ENCODE results near the gene CCDC178.

DNA sequence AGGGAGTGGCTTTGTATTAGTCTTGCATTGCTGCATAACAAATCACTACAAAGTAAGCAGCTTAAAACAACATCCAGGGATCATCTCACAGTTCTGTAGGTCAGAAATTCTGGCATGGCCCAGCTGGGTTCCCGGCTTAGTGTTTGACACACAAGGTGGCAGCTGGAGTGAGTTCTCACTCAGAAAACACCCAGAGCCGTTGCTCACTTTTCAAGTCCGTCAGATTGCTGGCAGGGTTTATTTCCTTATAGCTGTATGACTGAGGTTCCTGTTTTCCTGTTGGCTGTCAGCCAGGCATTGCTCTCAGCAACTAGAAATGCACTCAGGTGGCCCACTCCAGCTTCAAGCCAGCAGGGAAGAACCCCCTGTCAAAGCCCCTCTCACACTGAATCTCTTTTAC lies 324.1 kb downstream of the CCDC178 start:
- TF ChIP-seq, protein P1, sequence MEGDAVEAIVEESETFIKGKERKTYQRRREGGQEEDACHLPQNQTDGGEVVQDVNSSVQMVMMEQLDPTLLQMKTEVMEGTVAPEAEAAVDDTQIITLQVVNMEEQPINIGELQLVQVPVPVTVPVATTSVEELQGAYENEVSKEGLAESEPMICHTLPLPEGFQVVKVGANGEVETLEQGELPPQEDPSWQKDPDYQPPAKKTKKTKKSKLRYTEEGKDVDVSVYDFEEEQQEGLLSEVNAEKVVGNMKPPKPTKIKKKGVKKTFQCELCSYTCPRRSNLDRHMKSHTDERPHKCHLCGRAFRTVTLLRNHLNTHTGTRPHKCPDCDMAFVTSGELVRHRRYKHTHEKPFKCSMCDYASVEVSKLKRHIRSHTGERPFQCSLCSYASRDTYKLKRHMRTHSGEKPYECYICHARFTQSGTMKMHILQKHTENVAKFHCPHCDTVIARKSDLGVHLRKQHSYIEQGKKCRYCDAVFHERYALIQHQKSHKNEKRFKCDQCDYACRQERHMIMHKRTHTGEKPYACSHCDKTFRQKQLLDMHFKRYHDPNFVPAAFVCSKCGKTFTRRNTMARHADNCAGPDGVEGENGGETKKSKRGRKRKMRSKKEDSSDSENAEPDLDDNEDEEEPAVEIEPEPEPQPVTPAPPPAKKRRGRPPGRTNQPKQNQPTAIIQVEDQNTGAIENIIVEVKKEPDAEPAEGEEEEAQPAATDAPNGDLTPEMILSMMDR (IDR thresholded peaks at IDR 0.05; ENCODE audit: insufficient read depth, low read length), result no peak
- TF ChIP-seq POLR2AphosphoS5 (IDR thresholded peaks at IDR 0.05; ENCODE audit: low read depth), result no peak
- peak; percentile 36; the same call in 1 of the 2 replicates for TF ChIP-seq SPI1 (IDR thresholded peaks at IDR 0.05; ENCODE audit: borderline replicate concordance, low read depth)
- TF ChIP-seq, protein P2, sequence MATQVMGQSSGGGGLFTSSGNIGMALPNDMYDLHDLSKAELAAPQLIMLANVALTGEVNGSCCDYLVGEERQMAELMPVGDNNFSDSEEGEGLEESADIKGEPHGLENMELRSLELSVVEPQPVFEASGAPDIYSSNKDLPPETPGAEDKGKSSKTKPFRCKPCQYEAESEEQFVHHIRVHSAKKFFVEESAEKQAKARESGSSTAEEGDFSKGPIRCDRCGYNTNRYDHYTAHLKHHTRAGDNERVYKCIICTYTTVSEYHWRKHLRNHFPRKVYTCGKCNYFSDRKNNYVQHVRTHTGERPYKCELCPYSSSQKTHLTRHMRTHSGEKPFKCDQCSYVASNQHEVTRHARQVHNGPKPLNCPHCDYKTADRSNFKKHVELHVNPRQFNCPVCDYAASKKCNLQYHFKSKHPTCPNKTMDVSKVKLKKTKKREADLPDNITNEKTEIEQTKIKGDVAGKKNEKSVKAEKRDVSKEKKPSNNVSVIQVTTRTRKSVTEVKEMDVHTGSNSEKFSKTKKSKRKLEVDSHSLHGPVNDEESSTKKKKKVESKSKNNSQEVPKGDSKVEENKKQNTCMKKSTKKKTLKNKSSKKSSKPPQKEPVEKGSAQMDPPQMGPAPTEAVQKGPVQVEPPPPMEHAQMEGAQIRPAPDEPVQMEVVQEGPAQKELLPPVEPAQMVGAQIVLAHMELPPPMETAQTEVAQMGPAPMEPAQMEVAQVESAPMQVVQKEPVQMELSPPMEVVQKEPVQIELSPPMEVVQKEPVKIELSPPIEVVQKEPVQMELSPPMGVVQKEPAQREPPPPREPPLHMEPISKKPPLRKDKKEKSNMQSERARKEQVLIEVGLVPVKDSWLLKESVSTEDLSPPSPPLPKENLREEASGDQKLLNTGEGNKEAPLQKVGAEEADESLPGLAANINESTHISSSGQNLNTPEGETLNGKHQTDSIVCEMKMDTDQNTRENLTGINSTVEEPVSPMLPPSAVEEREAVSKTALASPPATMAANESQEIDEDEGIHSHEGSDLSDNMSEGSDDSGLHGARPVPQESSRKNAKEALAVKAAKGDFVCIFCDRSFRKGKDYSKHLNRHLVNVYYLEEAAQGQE (IDR thresholded peaks at IDR 0.05; ENCODE audit: insufficient replicate concordance, low read depth), result no peak
- TF ChIP-seq GABPA (IDR thresholded peaks at IDR 0.05; ENCODE audit: low read depth), result no peak

Measured in HL-60 (cell line).